ENCODE measurements around the gene C1QTNF1. TPM values are rescaled to one million over a fixed set of nuclear protein-coding genes. Genes with fewer than 3 reads are reported as not detected.
A peak's percentile ranks its signal among the peaks of the same experiment; 100 is the strongest.

C1QTNF1 gene
- total RNA-seq, 1 donor from 2014 or later, result 0.26 TPM

DNA sequence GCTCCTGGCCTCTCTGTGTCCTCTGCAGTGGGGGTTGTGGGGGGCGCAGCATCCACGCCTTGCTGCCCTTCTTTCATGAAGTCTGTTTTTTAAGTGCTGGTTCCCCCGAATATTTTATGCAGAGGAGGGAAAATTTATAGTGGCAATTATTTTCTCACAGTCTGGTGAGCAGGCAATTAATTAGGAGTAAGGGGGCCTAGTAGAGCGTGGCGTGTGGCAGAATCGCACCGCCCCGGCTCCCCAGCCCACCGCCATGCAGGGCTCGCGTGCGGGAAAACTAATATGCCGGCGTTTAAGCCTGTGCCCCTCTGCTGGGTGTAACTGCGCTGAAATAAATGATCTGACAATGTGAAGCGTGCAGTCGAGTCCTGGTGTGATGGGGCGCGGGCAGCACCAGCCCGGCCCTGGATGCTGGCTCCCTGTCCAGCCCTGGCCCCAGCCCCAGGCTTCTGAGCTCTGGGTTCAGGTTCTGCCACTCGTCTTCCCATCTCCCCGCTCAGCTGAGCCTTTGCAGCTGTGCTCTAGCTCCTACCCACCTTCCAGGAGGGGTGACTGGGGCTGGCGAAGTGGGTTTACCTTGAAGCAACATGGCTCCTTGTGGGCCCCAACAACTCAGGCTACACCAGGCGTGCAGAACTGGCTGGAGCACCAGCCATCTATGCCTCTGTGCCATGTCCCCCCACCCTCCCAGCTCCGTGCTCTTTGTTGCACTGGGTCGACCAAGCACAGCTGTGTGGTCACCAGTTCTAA is 64.5 kb downstream of the C1QTNF1 start:
- Mint-ChIP-seq H3K9me3 (ENCODE audit: unreplicated experiment) (no peaks in the 10 kb centered on the region), H3K36me3 (ENCODE audit: low read depth, unreplicated experiment) (no peaks in the 10 kb centered on the region), H3K27ac (ENCODE audit: unreplicated experiment) (no peak overlapping the region), H3K27me3 (ENCODE audit: unreplicated experiment) (peaks cover 8% of the 10 kb centered on the region), H3K4me3 (ENCODE audit: unreplicated experiment) (no peak overlapping the region), H3K4me1 (ENCODE audit: unreplicated experiment) (no peaks in the 10 kb centered on the region)
- TF ChIP-seq, protein P1, sequence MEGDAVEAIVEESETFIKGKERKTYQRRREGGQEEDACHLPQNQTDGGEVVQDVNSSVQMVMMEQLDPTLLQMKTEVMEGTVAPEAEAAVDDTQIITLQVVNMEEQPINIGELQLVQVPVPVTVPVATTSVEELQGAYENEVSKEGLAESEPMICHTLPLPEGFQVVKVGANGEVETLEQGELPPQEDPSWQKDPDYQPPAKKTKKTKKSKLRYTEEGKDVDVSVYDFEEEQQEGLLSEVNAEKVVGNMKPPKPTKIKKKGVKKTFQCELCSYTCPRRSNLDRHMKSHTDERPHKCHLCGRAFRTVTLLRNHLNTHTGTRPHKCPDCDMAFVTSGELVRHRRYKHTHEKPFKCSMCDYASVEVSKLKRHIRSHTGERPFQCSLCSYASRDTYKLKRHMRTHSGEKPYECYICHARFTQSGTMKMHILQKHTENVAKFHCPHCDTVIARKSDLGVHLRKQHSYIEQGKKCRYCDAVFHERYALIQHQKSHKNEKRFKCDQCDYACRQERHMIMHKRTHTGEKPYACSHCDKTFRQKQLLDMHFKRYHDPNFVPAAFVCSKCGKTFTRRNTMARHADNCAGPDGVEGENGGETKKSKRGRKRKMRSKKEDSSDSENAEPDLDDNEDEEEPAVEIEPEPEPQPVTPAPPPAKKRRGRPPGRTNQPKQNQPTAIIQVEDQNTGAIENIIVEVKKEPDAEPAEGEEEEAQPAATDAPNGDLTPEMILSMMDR (IDR thresholded peaks at IDR 0.05; ENCODE audit: unreplicated experiment), result no peak
- no peak for DNase-seq (ENCODE audit: low spot score)

DNA sequence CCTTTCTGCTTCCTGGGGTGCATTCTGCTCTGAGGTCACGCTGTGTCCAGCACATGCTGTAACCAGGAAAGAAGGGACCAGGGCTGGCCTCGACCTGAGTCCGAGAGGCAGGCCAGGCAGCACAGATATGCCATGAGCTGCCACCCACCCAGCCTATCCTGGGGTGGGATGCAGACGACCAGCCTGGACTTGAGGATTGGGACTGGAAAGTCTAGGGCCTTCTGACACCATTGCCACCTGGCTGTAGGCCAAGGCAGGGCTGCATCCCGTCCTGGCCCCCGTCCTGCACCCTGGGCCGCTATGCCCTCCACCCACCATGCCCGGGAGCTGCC is 65.0 kb downstream of the C1QTNF1 start:
- H3K9me3 Mint-ChIP-seq (ENCODE audit: unreplicated experiment), result no peaks in the 10 kb centered on the region
- H3K27me3 Mint-ChIP-seq (ENCODE audit: unreplicated experiment), result peaks cover 6% of the 10 kb centered on the region
- DNase-seq (ENCODE audit: low spot score), result no peak
- H3K4me3 Mint-ChIP-seq (ENCODE audit: unreplicated experiment), result no peak overlapping the region
- no peaks in the 10 kb centered on the region for H3K36me3 Mint-ChIP-seq (ENCODE audit: low read depth, unreplicated experiment)
- no peak overlapping the region for H3K27ac Mint-ChIP-seq (ENCODE audit: unreplicated experiment)
- TF ChIP-seq, protein P1 (IDR thresholded peaks at IDR 0.05; ENCODE audit: unreplicated experiment), result no peak
- H3K4me1 Mint-ChIP-seq (ENCODE audit: unreplicated experiment), result no peaks in the 10 kb centered on the region

DNA sequence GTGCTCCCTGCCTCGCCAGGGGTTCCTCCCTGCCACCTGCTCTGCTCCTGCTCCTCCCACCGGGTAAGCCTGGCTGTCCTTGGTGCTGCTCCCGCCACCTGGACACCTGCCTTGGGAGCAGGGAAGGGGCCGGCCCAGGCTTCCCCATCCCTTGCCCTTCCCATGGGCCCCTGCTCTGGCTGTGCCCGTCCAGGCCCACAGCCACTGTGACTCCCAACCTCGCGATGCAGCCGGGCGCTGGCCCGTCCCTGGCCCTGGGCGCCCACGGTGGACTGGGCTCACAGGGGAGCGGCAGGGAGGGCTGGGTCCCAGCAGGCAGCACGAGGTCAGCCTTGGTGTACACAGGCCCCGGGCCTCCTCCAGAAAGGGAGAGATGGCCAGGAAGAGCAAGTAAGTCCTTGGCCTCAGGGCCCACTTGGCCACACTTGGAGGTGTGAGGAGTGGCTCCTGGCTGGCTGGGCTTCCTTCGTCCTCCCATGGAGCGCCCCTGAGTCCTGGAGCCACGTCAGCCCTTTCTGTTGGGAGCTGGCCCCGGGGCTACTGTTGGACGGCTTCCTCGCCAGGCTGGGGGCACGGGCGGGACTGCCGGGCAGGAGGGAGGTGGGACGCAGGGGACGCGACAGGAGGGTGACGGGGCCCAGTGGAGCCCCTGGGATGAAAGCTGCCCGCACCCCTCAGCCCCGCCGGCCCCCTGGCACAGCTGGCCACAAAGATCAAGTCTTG is 65.9 kb downstream of the C1QTNF1 start:
- H3K36me3 Mint-ChIP-seq (ENCODE audit: low read depth, unreplicated experiment), result no peaks in the 10 kb centered on the region
- TF ChIP-seq, protein P1 (IDR thresholded peaks at IDR 0.05; ENCODE audit: unreplicated experiment), result no peak
- no peaks in the 10 kb centered on the region for H3K4me1 Mint-ChIP-seq (ENCODE audit: unreplicated experiment)
- H3K9me3 Mint-ChIP-seq (ENCODE audit: unreplicated experiment), result no peaks in the 10 kb centered on the region
- no peak for DNase-seq (ENCODE audit: low spot score)
- no peak overlapping the region for H3K27ac Mint-ChIP-seq (ENCODE audit: unreplicated experiment)
- no peak overlapping the region for H3K4me3 Mint-ChIP-seq (ENCODE audit: unreplicated experiment)
- H3K27me3 Mint-ChIP-seq (ENCODE audit: unreplicated experiment), result peaks cover 5% of the 10 kb centered on the region

DNA sequence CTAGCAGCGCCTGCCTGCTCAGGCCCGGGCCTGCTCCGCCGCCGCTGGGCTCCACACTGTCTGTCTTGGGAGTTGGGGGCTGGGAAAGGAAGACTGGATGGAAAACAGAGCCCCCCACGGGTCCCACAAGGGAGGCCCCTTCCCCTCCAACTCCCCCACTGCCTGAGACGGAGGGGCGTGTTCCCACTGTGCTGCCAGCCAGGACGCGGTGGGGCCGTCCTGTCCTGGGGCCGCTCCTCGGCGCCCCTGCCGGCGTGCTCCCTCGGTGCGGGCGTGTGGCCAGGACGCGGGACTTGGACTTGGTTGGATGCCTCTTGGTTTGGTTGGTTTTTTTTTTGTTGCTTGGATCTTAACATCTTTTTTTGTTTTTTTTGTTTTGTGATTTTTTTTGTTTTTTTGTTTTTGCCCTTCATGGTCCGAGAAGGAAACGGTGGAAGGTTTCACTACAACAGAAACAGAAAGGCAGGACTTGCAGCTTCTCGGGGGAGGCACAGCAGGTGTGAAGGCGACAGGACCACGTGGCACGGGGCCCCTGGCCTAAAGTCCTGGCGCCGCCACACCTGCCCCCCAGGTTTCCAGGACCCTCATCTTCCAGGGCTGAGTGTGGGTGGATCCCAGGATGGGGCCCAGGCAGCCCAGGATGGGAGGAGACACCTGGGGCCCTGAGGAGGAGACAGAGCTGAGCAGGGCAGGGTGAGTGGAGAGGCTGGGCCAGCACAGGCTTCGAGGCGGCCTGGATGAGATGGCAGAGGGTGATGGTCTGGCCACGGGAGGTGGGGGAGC is 66.7 kb downstream of the C1QTNF1 start:
- peak; percentile 34 for DNase-seq (ENCODE audit: low spot score)
- H3K27ac Mint-ChIP-seq (ENCODE audit: unreplicated experiment), result no peak overlapping the region

More for the DNA sequence above, 66.7 kb downstream of the C1QTNF1 start:
- Mint-ChIP-seq H3K4me1 (ENCODE audit: unreplicated experiment) (no peaks in the 10 kb centered on the region), H3K27me3 (ENCODE audit: unreplicated experiment) (peaks cover 5% of the 10 kb centered on the region), H3K4me3 (ENCODE audit: unreplicated experiment) (no peak overlapping the region), H3K36me3 (ENCODE audit: low read depth, unreplicated experiment) (no peaks in the 10 kb centered on the region), H3K9me3 (ENCODE audit: unreplicated experiment) (no peaks in the 10 kb centered on the region)
- TF ChIP-seq, protein P1 (IDR thresholded peaks at IDR 0.05; ENCODE audit: unreplicated experiment), result no peak
